T47D (cell line): ENCODE results near the gene R3HDM2.
"Not testable (repeated sequence)": the region's sequence is repeated elsewhere in the genome, so short reads cannot be mapped to it uniquely, and the experiment has no call there.

Source experiments
- DNase-seq, 2 experiments: peaks; one replicate each; pipeline versions ENCODE4 v3.0.0 to v3.0.0-alpha.2; 2011 to 2012; ENCODE audit warnings: low read depth in 1 of 2, low spot score in 1 of 2
- JUND ChIP-seq: IDR thresholded peaks from 2 replicates; pipeline ENCODE4 v1.6.1; 2012; ENCODE audit warnings: low read depth
- in situ Hi-C: cut with HindIII; loops from 2 replicates; pipeline ENCODE4 v1.10.0; 2016; ENCODE audit warnings: low sequenced_read_pairs, low pct_unique_long_range_greater_than_20kb

R3HDM2 gene

GRCh38 chr12:57368349-57369095, 62.3 kb downstream of the R3HDM2 start:
- in situ Hi-C loops, result no loop called here
- no peak for DNase-seq

GRCh38 chr12:57367121-57367520, 63.7 kb downstream of the R3HDM2 start:
- TF ChIP-seq JUND, result no peak
- in situ Hi-C loops, result no loop called here
- no peak for DNase-seq

More at GRCh38 chr12:57368349-57369095, 62.3 kb downstream of the R3HDM2 start:
- no peak for TF ChIP-seq JUND

GRCh38 chr12:57366315-57366714, 64.5 kb downstream of the R3HDM2 start:
- DNase-seq, result no peak
- no peak for TF ChIP-seq JUND
- in situ Hi-C loops, result no loop called here

- DNase-seq, in situ Hi-C loops: not testable (repeated sequence)
Observed at GRCh38 chr12:57364156-57364555, 66.7 kb downstream of the R3HDM2 start.

- TF ChIP-seq JUND, result no peak
- no peak for DNase-seq
- in situ Hi-C loops, result no loop called here
Observed at GRCh38 chr12:57360468-57360867, 70.4 kb downstream of the R3HDM2 start.

GRCh38 chr12:57358646-57359045, 72.2 kb downstream of the R3HDM2 start:
- in situ Hi-C loops, result no loop called here
- no peak for TF ChIP-seq JUND
- DNase-seq, result no peak

GRCh38 chr12:57355734-57356133, 75.1 kb downstream of the R3HDM2 start:
- in situ Hi-C loops, result no loop called here
- no peak for DNase-seq
- TF ChIP-seq JUND, result no peak

- in situ Hi-C loops, result no loop called here
- DNase-seq, result no peak
- TF ChIP-seq JUND, result no peak
Observed at GRCh38 chr12:57352166-57352565, 78.7 kb downstream of the R3HDM2 start.

- no peak for TF ChIP-seq JUND
Observed at GRCh38 chr12:57347284-57347683, 83.6 kb downstream of the R3HDM2 start.

GRCh38 chr12:57343703-57344378, 87.0 kb downstream of the R3HDM2 start:
- in situ Hi-C loops, result no loop called here
- TF ChIP-seq JUND, result no peak
- no peak for DNase-seq

More at GRCh38 chr12:57347284-57347683, 83.6 kb downstream of the R3HDM2 start:
- in situ Hi-C loops, result no loop called here
- no peak for DNase-seq

- DNase-seq, result no peak
- no peak for TF ChIP-seq JUND
- in situ Hi-C loops, result no loop called here
Observed at GRCh38 chr12:57342207-57342691, 88.6 kb downstream of the R3HDM2 start.

GRCh38 chr12:57341275-57341990, 89.4 kb downstream of the R3HDM2 start:
- no peak for DNase-seq
- in situ Hi-C loops, result no loop called here
- TF ChIP-seq JUND, result no peak

GRCh38 chr12:57340104-57340503, 90.7 kb downstream of the R3HDM2 start:
- in situ Hi-C loops, result no loop called here
- DNase-seq, result no peak
- TF ChIP-seq JUND, result no peak

- DNase-seq, in situ Hi-C loops: not testable (repeated sequence)
Observed at GRCh38 chr12:57336299-57336698, 94.5 kb downstream of the R3HDM2 start.
